NCI-H128 (cell line): ENCODE data around the gene SMPD4.
"Not testable (repeated sequence)": the region's sequence is repeated elsewhere in the genome, so short reads cannot be mapped to it uniquely, and the experiment has no call there.

ENCODE experiments used
- DNase-seq: peaks from one replicate; lab custom pipeline; 2025; ENCODE audit not compliant: unreplicated experiment; lab: John Stamatoyannopoulos, UW

The SMPD4 gene

DNA sequence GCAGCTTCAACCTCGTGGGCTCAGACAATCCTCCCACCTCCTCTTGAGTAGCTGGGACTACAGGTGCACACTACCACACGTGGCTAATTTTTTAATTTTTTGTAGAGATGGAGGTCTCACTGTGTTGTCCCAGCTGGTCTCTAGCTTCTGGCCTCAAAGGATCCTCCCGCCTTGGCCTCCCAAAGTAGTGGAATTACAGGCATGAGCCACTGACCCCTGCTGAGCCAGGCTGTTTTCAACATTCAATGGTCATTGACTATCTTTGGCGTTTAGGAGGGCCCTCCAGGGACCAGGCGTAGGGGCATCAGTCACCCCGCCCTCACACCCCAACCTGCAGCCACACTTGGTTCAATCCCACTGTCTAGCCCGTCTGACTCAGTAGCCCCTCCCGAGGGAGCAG, 5.9 kb upstream of the SMPD4 start:
- DNase-seq = no peak

GRCh38 chr2:130186391-130186790, 5.0 kb upstream of the SMPD4 start:
- DNase-seq = no peak

- DNase-seq = no peak
Measured at GRCh38 chr2:130185896-130186295, 4.5 kb upstream of the SMPD4 start.

DNA sequence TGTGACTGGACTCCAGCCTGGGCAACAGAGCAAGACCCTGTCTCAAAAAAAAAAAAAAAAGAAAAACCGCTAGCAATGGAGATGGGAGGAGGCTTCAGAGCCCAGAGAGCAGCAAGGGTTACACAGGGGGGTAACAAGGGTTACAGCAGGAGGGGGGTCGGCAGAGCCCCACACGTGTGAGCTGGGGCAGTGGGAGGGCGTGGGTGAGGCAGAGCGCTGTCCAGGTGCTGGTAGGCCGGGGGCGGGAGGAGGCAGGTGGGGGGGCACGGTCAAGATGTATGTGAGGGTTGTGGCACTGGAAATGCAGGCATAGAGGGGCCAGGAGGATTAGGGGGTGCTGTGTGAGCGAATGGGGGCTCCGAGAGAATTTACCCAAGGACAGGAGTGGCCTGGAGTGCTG, 4.0 kb upstream of the SMPD4 start:
- no peak for DNase-seq

DNA sequence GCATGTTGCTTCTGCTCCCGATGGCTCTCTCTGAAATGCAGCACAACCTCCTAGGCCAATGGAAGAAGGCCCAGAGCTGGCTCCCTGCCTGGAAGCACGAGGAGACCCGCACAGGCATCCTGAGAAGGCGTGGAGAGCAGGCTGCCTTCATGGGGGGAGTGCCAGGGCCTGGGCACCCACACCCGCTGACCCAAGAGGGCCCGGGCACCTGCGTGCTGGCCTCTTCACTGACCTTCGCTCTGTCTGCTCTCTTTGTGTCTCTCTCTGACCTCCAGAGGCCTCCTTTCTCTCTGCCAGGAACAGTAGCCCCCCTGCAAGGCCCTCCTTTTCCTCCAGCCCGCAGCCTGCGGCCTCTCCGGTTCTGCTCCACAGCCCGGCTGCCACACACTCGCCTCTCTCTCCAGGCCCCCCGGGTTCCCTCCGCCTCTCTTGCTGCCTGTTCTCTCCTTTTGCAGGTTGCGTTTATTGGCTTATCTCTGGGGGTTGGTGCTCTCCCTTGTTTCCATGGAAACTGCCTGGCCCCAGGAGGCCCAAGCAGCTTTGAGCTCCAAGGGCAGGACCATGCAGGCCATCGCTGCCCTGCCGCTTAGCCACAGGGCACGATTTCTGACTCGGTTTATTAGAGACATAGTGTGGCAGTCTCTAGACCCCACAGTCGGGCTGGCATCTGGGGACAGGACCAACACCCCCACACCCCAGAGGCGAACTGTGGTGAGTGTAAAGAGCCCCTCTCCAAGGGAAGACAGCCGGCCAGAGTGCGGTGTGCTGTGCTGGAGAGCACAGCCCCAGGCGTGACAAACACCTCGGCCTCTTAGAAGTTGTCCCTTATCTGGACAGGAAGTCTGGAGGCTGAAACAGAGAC, 2.3 kb upstream of the SMPD4 start:
- DNase-seq = no peak

DNA sequence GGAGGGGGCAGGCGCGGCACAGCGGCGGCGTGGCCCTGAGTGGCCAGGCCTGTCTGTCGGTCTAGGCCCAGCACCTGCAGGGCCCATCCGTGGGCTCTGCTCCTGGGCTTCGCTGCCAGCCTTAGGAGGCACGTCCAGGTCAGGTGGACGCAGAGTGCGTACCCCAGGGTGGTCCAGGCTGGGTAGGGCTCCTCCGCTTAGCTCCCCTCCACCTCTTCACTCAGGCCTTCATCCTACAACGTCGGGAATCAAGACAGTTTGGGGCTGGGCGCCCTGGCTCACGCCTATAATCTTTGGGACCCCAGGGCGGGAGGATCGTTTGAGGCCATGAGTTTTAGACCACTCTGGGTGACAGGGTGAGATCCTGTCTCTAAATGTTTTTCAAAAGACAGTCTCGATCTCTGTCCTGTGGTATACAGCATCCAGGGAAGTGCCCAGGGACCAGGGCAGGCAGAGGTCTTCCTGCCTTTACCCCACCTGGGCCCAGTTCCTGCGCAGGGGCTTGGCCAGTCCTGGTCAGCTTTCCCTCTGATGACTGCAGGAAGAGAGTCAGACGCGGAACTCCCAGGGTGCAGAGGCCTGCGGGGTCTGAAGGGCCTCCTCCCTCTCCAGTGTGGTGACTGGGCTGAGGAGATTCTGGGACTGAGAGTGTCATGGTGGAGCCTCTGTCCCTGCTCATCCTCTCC, 1.6 kb upstream of the SMPD4 start:
- DNase-seq = not testable (repeated sequence)

GRCh38 chr2:130181880-130182682, 679 bp upstream of the SMPD4 start, which contains the start of gene MZT2B:
MZT2B (plus strand) TSS chr2:130182262; CDS start chr2:130182283, 21 bp downstream.
- peak; percentile 31 for DNase-seq

- not testable (repeated sequence) for DNase-seq
Measured at GRCh38 chr2:130180404-130181324, 738 bp downstream of the SMPD4 start.

GRCh38 chr2:130174866-130175265, 6.5 kb downstream of the SMPD4 start:
- not testable (repeated sequence) for DNase-seq

- DNase-seq = no peak
Measured at GRCh38 chr2:130169896-130170295, 11.5 kb downstream of the SMPD4 start.

- not testable (repeated sequence) for DNase-seq
Measured at GRCh38 chr2:130169163-130169562, 12.2 kb downstream of the SMPD4 start.

GRCh38 chr2:130166611-130167010, 14.8 kb downstream of the SMPD4 start:
- not testable (repeated sequence) for DNase-seq

DNA sequence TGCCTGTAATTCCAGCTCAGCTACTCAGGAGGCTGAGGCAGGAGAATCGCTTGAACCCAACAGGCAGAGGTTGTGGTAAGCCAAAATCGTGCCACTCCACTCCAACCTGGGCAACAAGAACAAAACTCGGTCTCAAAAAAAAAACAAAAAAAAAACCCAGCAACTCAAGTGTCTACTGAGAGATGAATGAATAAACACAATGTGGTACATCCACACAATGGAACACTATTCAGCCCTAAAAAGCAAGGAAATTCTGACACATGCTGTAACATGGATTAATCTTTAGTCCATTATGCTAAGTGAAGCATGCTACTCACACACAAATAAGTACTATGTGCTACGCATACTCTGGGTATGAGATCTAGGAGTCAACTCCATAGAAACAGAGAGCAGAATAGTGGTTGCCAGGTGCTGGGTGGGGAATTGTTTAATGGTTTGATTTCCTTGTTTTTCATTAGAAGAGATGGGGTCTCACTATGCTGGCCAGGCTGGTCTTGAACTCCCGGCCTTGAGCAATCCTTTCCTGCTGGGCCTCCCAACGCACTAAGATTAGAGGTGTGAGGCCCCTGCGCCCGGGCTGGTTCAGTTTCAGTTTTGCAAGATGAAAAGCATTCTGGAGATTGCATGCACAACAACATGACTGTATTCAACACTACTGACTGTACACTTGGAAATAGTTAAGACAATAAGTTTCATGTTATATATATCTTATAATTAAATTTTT, 15.9 kb downstream of the SMPD4 start:
- DNase-seq = no peak

- no peak for DNase-seq
Measured at GRCh38 chr2:130162968-130163367, 18.4 kb downstream of the SMPD4 start.

GRCh38 chr2:130162486-130162885, 18.9 kb downstream of the SMPD4 start:
- DNase-seq = not testable (repeated sequence)

DNA sequence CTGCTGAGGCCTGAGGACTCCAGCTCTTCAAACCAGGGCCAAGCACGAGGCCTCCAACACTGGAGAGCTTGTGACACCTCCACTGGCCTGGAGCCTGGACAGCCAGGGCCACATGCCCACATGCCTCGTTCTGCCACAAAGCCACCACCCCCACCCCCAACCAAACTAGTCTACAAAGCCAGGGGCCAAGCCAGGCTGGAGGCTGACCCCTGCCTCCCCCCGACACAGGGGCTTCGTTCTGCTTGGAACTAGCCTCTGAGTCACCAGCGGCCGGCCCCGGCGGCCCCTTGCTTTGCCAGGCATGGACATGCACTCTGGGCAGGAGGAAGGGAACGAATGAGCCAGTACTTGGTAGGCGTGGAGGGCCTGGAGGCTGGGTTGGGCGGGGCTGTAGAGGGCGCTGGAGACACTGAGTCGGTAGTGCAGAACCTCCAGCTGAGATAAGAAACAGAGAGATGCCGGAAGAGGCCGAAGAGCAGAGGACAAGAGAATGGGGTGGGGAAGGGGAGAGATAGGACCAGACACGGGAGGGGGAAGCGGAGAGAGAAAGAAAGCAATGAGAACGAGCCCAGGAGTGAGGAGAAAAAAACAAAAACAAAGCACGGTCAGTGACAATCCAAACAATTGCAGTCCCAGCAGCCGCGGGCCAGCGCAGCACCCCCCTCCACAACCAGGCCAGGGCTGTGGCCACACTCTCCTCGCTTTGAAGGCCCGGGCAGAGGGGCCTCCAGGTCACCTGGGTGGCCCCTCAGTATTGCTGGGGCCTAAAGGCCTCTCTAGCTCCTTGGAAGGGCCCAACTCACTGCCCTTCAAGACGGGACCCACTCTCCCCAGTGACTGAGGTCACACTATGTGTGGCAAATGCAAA, 20.3 kb downstream of the SMPD4 start:
- not testable (repeated sequence) for DNase-seq

DNA sequence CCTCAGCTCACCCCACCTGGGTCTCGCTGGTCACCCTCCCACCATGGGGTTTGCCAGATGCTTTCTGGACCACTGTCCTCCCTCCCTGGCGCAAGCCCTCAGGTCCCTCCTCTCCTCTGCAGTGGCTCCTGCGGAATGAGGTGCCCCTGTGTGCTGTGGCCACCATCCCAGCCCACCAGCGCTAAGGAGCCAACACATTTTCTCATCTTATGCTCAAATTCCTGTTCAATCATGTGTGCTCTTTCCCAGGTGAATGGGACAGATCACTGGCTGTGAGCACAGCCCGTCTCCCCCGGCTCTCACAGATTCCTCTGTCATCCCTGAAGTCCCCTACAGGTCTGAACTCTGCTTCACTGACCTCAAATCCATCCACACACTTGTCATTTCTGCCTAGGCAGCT, 21.3 kb downstream of the SMPD4 start:
- DNase-seq = no peak

DNA sequence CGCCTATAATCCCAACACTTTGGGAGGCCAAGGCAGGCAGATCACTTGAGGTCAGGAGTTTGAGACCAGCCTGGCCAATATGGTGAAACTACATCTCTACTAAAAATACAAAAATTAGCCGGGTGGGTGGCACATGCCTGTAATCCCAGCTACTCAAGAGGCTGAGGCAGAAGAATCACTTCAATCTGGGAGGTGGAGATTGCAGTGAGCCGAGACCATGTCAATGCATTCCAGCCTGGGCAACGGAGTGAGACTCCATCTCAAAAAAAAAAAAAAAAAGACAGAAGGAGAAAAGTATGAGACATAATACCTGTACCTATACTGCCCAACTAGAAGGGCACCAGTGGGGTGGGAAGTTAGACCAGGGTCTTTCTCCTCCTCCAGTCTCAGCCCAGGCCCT, 22.0 kb downstream of the SMPD4 start:
- DNase-seq = not testable (repeated sequence)

GRCh38 chr2:130158631-130159030, 22.8 kb downstream of the SMPD4 start:
- DNase-seq = no peak
